ENCODE measurements around the gene MYORG. TPM values are rescaled to one million over a fixed set of nuclear protein-coding genes. Genes with fewer than 3 reads are reported as not detected.

The MYORG gene
- total RNA-seq, 5 donors from 2014 or later (not counting 1 experiment from before 2014, with no cell fraction given): 0.72 to 2.3 (median 1.6) TPM

GRCh38 chr9:34399729-34400128, 23.0 kb upstream of the MYORG start:
- Histone ChIP-seq H3K27me3 (replicated peaks in 1 of 2; ENCODE audit: control insufficient read depth in 2 of 2, extremely low read depth in 1 of 2, insufficient read depth in 2 of 2, low read length in 1 of 2) (no peaks in the 10 kb centered on the region), H3K36me3 (ENCODE audit: control insufficient read depth in 2 of 2, extremely low read depth in 1 of 2, insufficient read depth in 1 of 2, low read length in 1 of 2) (peaks cover 4 to 24% of the 10 kb centered on the region in 2 donors), H3K9me3 (no peaks in the 10 kb centered on the region), H3K4me3 (ENCODE audit: control insufficient read depth in 1 of 2, extremely low read depth in 1 of 2, low read length in 1 of 2) (no peak overlapping the region), H3K27ac (ENCODE audit: low read length) (no peak overlapping the region), H3K4me1 (ENCODE audit: control insufficient read depth in 1 of 2, extremely low read depth in 1 of 2, insufficient read depth in 2 of 2, low read length in 2 of 2) (no peaks in the 10 kb centered on the region)
- H3K27ac Mint-ChIP-seq: no peak overlapping the region
- ChIA-PET POLR2A (no interaction called here), CTCF (no interaction called here)
- peaks cover 31% of the 10 kb centered on the region for H3K36me3 Mint-ChIP-seq
- H3K9me3 Mint-ChIP-seq: no peaks in the 10 kb centered on the region
- 100% methylated on average over 2 of the region's 4 CpGs for WGBS (ENCODE audit: insufficient coverage)
- H3K4me1 Mint-ChIP-seq: no peaks in the 10 kb centered on the region
- no peaks in the 10 kb centered on the region for H3K27me3 Mint-ChIP-seq
- H3K4me3 Mint-ChIP-seq: no peak overlapping the region
- ATAC-seq (replicated peaks in 1 of 4): no peak
- no peak for DNase-seq

DNA sequence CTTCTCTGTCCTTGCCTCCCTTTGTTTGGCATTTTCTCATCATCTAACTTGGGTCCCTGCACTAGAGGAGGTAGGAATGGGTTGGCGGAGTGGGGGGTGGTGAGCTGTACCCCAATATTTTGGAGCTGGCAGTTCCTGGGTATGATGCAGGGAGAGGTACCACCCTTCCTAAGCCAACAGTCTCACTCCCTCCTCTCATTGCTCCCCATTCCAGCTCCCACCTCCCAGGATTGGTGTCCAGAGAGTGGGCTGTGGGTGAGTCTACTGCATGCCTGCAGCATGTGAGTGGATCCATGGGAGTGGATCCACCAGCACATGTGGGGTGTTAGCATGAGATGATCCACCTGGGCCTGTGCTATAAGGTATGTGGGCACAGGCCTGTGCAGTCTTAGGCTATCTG, 22.2 kb upstream of the MYORG start:
- Histone ChIP-seq H3K27ac (ENCODE audit: low read length) (no peak overlapping the region), H3K4me1 (ENCODE audit: control insufficient read depth in 1 of 2, extremely low read depth in 1 of 2, insufficient read depth in 2 of 2, low read length in 2 of 2) (no peaks in the 10 kb centered on the region), H3K27me3 (replicated peaks in 1 of 2; ENCODE audit: control insufficient read depth in 2 of 2, extremely low read depth in 1 of 2, insufficient read depth in 2 of 2, low read length in 1 of 2) (no peaks in the 10 kb centered on the region), H3K4me3 (ENCODE audit: control insufficient read depth in 1 of 2, extremely low read depth in 1 of 2, low read length in 1 of 2) (no peak overlapping the region), H3K9me3 (no peaks in the 10 kb centered on the region), H3K36me3 (ENCODE audit: control insufficient read depth in 2 of 2, extremely low read depth in 1 of 2, insufficient read depth in 1 of 2, low read length in 1 of 2) (peaks cover 4 to 24% of the 10 kb centered on the region in 2 donors)
- H3K9me3 Mint-ChIP-seq: no peaks in the 10 kb centered on the region
- no peak for DNase-seq
- no peaks in the 10 kb centered on the region for H3K27me3 Mint-ChIP-seq
- H3K4me1 Mint-ChIP-seq: no peaks in the 10 kb centered on the region
- no peak overlapping the region for H3K27ac Mint-ChIP-seq
- ATAC-seq (replicated peaks in 1 of 4): no peak
- ChIA-PET CTCF (no interaction called here), POLR2A (no interaction called here)
- peaks cover 28% of the 10 kb centered on the region for H3K36me3 Mint-ChIP-seq
- no peak overlapping the region for H3K4me3 Mint-ChIP-seq
- no CpG with 5 or more reads among the region's 1 CpG for WGBS (ENCODE audit: insufficient coverage)

DNA sequence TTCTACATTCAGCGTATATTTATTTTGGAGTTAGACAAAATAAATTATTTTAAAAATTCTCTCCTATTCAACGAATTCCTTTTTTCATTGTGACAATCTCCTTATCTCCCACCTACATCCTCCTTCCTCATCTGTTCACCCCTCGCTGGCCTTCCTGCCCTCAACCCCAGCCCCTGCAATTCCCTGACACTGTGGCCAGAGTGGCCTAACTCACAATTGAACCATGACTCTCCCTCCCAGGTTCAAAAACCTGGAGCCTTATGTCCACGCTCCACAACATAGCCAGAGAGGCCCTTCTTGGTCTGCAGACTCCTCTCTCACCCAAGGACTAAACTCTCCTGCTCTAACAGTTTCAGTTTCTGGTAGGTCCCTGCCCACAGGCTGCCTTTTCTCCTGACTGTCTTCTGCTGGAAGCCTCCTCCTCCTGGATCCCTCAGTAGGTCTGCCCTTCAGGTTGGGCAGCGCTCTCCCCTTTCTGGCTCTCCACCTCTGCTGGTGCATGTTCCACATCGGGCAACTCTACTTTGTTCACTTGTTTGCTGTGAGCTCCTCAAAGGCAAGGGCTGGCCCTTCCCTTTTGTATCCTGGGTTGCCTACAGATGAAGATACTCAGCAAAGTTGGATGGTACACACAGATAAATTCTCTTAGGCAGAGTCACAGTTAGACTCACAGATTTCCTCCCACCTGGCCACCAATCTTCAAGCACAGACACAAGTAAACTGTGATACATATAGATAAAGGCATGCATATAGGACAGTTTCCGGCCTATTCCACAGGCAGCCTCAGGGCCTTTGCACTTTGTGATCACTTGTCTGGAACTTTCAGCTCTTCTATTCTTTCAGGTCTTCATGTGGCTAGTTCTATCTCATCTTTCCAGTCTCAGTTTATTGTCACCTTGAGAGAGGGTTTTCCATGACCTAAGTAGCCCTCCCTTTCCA, 19.8 kb upstream of the MYORG start:
- 76% methylated on average over 5 of the region's 7 CpGs for WGBS (ENCODE audit: insufficient coverage)
- Mint-ChIP-seq H3K27ac (no peak overlapping the region), H3K4me1 (no peaks in the 10 kb centered on the region), H3K27me3 (no peaks in the 10 kb centered on the region), H3K9me3 (no peaks in the 10 kb centered on the region), H3K36me3 (peaks cover 13% of the 10 kb centered on the region), H3K4me3 (no peak overlapping the region)
- Histone ChIP-seq H3K27me3 (replicated peaks in 1 of 2; ENCODE audit: control insufficient read depth in 2 of 2, extremely low read depth in 1 of 2, insufficient read depth in 2 of 2, low read length in 1 of 2) (no peaks in the 10 kb centered on the region), H3K9me3 (no peaks in the 10 kb centered on the region), H3K27ac (ENCODE audit: low read length) (no peak overlapping the region), H3K4me1 (ENCODE audit: control insufficient read depth in 1 of 2, extremely low read depth in 1 of 2, insufficient read depth in 2 of 2, low read length in 2 of 2) (no peaks in the 10 kb centered on the region), H3K36me3 (ENCODE audit: control insufficient read depth in 2 of 2, extremely low read depth in 1 of 2, insufficient read depth in 1 of 2, low read length in 1 of 2) (peaks cover 4 to 8% of the 10 kb centered on the region in 2 donors), H3K4me3 (ENCODE audit: control insufficient read depth in 1 of 2, extremely low read depth in 1 of 2, low read length in 1 of 2) (no peak overlapping the region)
- CTCF ChIA-PET: no interaction called here
- no peak for ATAC-seq (replicated peaks in 1 of 4)
- POLR2A ChIA-PET: no interaction called here
- DNase-seq: no peak

DNA sequence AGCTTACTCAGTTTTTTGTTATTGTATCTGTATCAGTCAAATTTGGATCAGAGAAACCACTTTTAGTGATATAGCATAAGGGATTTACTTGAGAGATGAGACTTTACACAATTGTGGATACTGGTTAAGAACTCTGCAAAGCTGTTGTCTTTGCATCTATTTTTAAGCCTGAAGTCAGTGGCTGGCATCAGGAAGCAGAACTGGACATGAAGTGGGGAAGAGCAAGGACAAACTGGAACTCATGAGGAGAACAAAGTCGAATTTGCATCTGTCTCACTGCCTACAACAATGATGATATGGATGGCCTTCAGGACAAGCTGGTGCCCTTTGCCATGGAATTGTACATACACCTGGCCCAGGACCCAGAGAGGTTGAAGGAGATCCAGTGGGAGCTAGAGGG, 15.8 kb upstream of the MYORG start:
- Mint-ChIP-seq H3K27ac (no peak overlapping the region), H3K9me3 (no peaks in the 10 kb centered on the region), H3K27me3 (peaks cover 0 to 3% of the 10 kb centered on the region in 2 donors), H3K4me1 (no peaks in the 10 kb centered on the region), H3K36me3 (no peaks in the 10 kb centered on the region), H3K4me3 (no peak overlapping the region)
- no peak overlapping the region for H3K27ac ChIP-seq (ENCODE audit: low read length)
- 71% methylated on average over 1 of the region's 1 CpG for WGBS (ENCODE audit: insufficient coverage)
- H3K27me3 ChIP-seq (replicated peaks in 1 of 2; ENCODE audit: control insufficient read depth in 2 of 2, extremely low read depth in 1 of 2, insufficient read depth in 2 of 2, low read length in 1 of 2): no peaks in the 10 kb centered on the region
- no peaks in the 10 kb centered on the region for H3K36me3 ChIP-seq (ENCODE audit: control insufficient read depth in 2 of 2, extremely low read depth in 1 of 2, insufficient read depth in 1 of 2, low read length in 1 of 2)
- ChIA-PET CTCF (interaction anchor here in 1 of 2 donors (0.5 to 0.6 kb wide), 2 partner anchors 18 to 145 kb away, joined by 3 to 4 read pairs; no protein-coding TSS in a partner anchor), POLR2A (no interaction called here)
- H3K9me3 ChIP-seq: no peaks in the 10 kb centered on the region
- DNase-seq (no peak), ATAC-seq (replicated peaks in 1 of 4) (no peak)
- H3K4me1 ChIP-seq (ENCODE audit: control insufficient read depth in 1 of 2, extremely low read depth in 1 of 2, insufficient read depth in 2 of 2, low read length in 2 of 2): no peaks in the 10 kb centered on the region
- no peak overlapping the region for H3K4me3 ChIP-seq (ENCODE audit: control insufficient read depth in 1 of 2, extremely low read depth in 1 of 2, low read length in 1 of 2)

- H3K4me1 ChIP-seq (ENCODE audit: control insufficient read depth in 1 of 2, extremely low read depth in 1 of 2, insufficient read depth in 2 of 2, low read length in 2 of 2): no peaks in the 10 kb centered on the region
- POLR2A ChIA-PET: no interaction called here
- no peaks in the 10 kb centered on the region for H3K9me3 ChIP-seq
- no peak overlapping the region for H3K27ac ChIP-seq (ENCODE audit: low read length)
- H3K36me3 Mint-ChIP-seq: no peaks in the 10 kb centered on the region
- no peaks in the 10 kb centered on the region for H3K9me3 Mint-ChIP-seq
- H3K4me3 ChIP-seq (ENCODE audit: control insufficient read depth in 1 of 2, extremely low read depth in 1 of 2, low read length in 1 of 2): no peak overlapping the region
- H3K27me3 ChIP-seq (replicated peaks in 1 of 2; ENCODE audit: control insufficient read depth in 2 of 2, extremely low read depth in 1 of 2, insufficient read depth in 2 of 2, low read length in 1 of 2): no peaks in the 10 kb centered on the region
- no peak overlapping the region for H3K4me3 Mint-ChIP-seq
- CTCF ChIA-PET: no interaction called here
- H3K36me3 ChIP-seq (ENCODE audit: control insufficient read depth in 2 of 2, extremely low read depth in 1 of 2, insufficient read depth in 1 of 2, low read length in 1 of 2): no peaks in the 10 kb centered on the region
- ATAC-seq (replicated peaks in 1 of 4): no peak
- peaks cover 0 to 3% of the 10 kb centered on the region in 2 donors for H3K27me3 Mint-ChIP-seq
- no peak for DNase-seq
- no peaks in the 10 kb centered on the region for H3K4me1 Mint-ChIP-seq
- WGBS (ENCODE audit: insufficient coverage): 60% methylated on average over 1 of the region's 4 CpGs
- H3K27ac Mint-ChIP-seq: no peak overlapping the region
Measured at GRCh38 chr9:34387239-34387638, 10.5 kb upstream of the MYORG start.

- no peaks in the 10 kb centered on the region for H3K9me3 Mint-ChIP-seq
- DNase-seq: no peak
- 80% methylated on average over 1 of the region's 3 CpGs for WGBS (ENCODE audit: insufficient coverage)
- no peak overlapping the region for H3K4me3 Mint-ChIP-seq
- H3K9me3 ChIP-seq: no peaks in the 10 kb centered on the region
- peaks cover 0 to 3% (median under 1%) of the 10 kb centered on the region in 3 donors for H3K4me1 Mint-ChIP-seq
- no peaks in the 10 kb centered on the region for H3K4me1 ChIP-seq (ENCODE audit: control insufficient read depth in 1 of 2, extremely low read depth in 1 of 2, insufficient read depth in 2 of 2, low read length in 2 of 2)
- ChIA-PET POLR2A (no interaction called here), CTCF (interaction anchor here in 1 of 2 donors (0.7 kb wide), 1 partner anchor 13 kb away, joined by 9 read pairs; no protein-coding TSS in a partner anchor)
- H3K27me3 ChIP-seq (replicated peaks in 1 of 2; ENCODE audit: control insufficient read depth in 2 of 2, extremely low read depth in 1 of 2, insufficient read depth in 2 of 2, low read length in 1 of 2): no peaks in the 10 kb centered on the region
- no peaks in the 10 kb centered on the region for H3K36me3 ChIP-seq (ENCODE audit: control insufficient read depth in 2 of 2, extremely low read depth in 1 of 2, insufficient read depth in 1 of 2, low read length in 1 of 2)
- no peaks in the 10 kb centered on the region for H3K36me3 Mint-ChIP-seq
- ATAC-seq (replicated peaks in 1 of 4): no peak
- peaks cover 0 to 3% of the 10 kb centered on the region in 2 donors for H3K27me3 Mint-ChIP-seq
- no peak overlapping the region for H3K27ac Mint-ChIP-seq
- H3K27ac ChIP-seq (ENCODE audit: low read length): no peak overlapping the region
- no peak overlapping the region for H3K4me3 ChIP-seq (ENCODE audit: control insufficient read depth in 1 of 2, extremely low read depth in 1 of 2, low read length in 1 of 2)
Measured at GRCh38 chr9:34386656-34387055, 10.0 kb upstream of the MYORG start.

Data from T-cell (primary cell).